GM23338 (cell line): ENCODE data around the gene ARL2BP. TPM values are rescaled to one million over a fixed set of nuclear protein-coding genes. Genes with fewer than 3 reads are reported as not detected.

ENCODE experiments used
- EZH2 ChIP-seq: fragments of 200-600 bp; sonication (generic); IDR thresholded peaks from one replicate; pipeline ENCODE4 v1.8.0; 2017; ENCODE audit warnings: antibody characterized with exemption, mild to moderate bottlenecking, low read depth; ENCODE audit not compliant: unreplicated experiment
- EZH2phosphoT487 ChIP-seq: fragments of 200-600 bp; sonication (generic); IDR thresholded peaks from one replicate; pipeline ENCODE4 v1.8.1; 2018; ENCODE audit warnings: antibody characterized with exemption; ENCODE audit not compliant: unreplicated experiment
- JUNB ChIP-seq: IDR thresholded peaks from one replicate; pipeline ENCODE4 v1.6.1; 2016; ENCODE audit warnings: antibody characterized with exemption; ENCODE audit not compliant: unreplicated experiment
- REST ChIP-seq: IDR thresholded peaks from one replicate; pipeline ENCODE4 v1.6.1; 2018; ENCODE audit warnings: antibody characterized with exemption; ENCODE audit not compliant: unreplicated experiment
- STAT1 ChIP-seq: IDR thresholded peaks from one replicate; pipeline ENCODE4 v1.6.1; 2016; ENCODE audit warnings: antibody characterized with exemption; ENCODE audit not compliant: unreplicated experiment
- ZNF114 ChIP-seq: fragments of 250-450 bp; sonication (Bioruptor Pico); IDR thresholded peaks from 2 replicates; pipeline ENCODE4 v1.5.0; 2020; ENCODE audit warnings: mild to moderate bottlenecking, moderate library complexity
- ZNF462 ChIP-seq: fragments of 250-450 bp; sonication (Bioruptor Pico); IDR thresholded peaks from 2 replicates; pipeline ENCODE4 v1.5.0; 2020; ENCODE audit warnings: mild to moderate bottlenecking, moderate library complexity
- polyA plus RNA-seq: library from polyadenylated mRNA; unstranded; fragments of >200 nt; fragmentation: Nextera tagmentation; extraction: Ambion mirVana; gene quantifications from 2 replicates; pipeline ENCODE4 v1.2.1, GENCODE V29; 2016
- total RNA-seq: library from RNA; depleted of rRNA; stranded (reverse); fragments of >200 nt; shearing (Covaris generic); gene quantifications from 2 replicates; pipeline ENCODE4 v1.2.3, GENCODE V29; 2014; rRNA removed

ARL2BP gene
- total and polyA plus RNA-seq, 2 experiments from 2014 or later = 10.3 to 13.4 TPM

- TF ChIP-seq ZNF462 (CRISPR knock-in tag) = no peak
- no peak for TF ChIP-seq REST
- TF ChIP-seq EZH2phosphoT487 = no peak
- TF ChIP-seq JUNB = no peak
- TF ChIP-seq ZNF114 (CRISPR knock-in tag) = no peak
- TF ChIP-seq STAT1 = no peak
- TF ChIP-seq EZH2 = no peak
Measured at GRCh38 chr16:57301126-57301817, 56.2 kb downstream of the ARL2BP start (continued).

Other genes with a start within 250 kb of the ARL2BP start
- 11.3 and 14.2 TPM in 2 replicates for gene CPNE2, start 152.7 kb upstream of the ARL2BP start, total RNA-seq
- 7.1 and 9.5 TPM in 2 replicates for gene CPNE2, start 152.7 kb upstream of the ARL2BP start, polyA plus RNA-seq
- 78.0 and 111 TPM in 2 replicates for gene PSME3IP1, start 59.2 kb upstream of the ARL2BP start, total RNA-seq
- 93.2 and 105 TPM in 2 replicates for gene PSME3IP1, start 59.2 kb upstream of the ARL2BP start, polyA plus RNA-seq
- 35.9 and 39.7 TPM in 2 replicates for gene RSPRY1, start 58.9 kb upstream of the ARL2BP start, total RNA-seq
- 20.4 and 25.8 TPM in 2 replicates for gene RSPRY1, start 58.9 kb upstream of the ARL2BP start, polyA plus RNA-seq
- 2.1 and 6.1 TPM in 2 replicates for gene PLLP, start 39.4 kb downstream of the ARL2BP start, total RNA-seq
- gene PLLP, start 39.4 kb downstream of the ARL2BP start, polyA plus RNA-seq = 1.3 and 1.9 TPM in 2 replicates
- not detected in 2 replicates for gene CCL22, start 113.5 kb downstream of the ARL2BP start, total RNA-seq
- 0.19 and 0.42 TPM in 2 replicates for gene CCL22, start 113.5 kb downstream of the ARL2BP start, polyA plus RNA-seq
- gene CX3CL1, start 127.2 kb downstream of the ARL2BP start, total RNA-seq = 0.16 and 2.8 TPM in 2 replicates
- 0.24 and 0.30 TPM in 2 replicates for gene CX3CL1, start 127.2 kb downstream of the ARL2BP start, polyA plus RNA-seq
- not detected in 2 replicates for gene CCL17, start 159.5 kb downstream of the ARL2BP start, total RNA-seq
- not detected in 2 replicates for gene CCL17, start 159.5 kb downstream of the ARL2BP start, polyA plus RNA-seq
- gene CIAPIN1, start 202.1 kb downstream of the ARL2BP start, total RNA-seq = 70.3 and 75.4 TPM in 2 replicates
- gene CIAPIN1, start 202.1 kb downstream of the ARL2BP start, polyA plus RNA-seq = 36.5 and 40.0 TPM in 2 replicates
- 24.7 and 36.3 TPM in 2 replicates for gene COQ9, start 202.2 kb downstream of the ARL2BP start, total RNA-seq
- gene COQ9, start 202.2 kb downstream of the ARL2BP start, polyA plus RNA-seq = 26.6 and 28.6 TPM in 2 replicates
- 107 and 123 TPM in 2 replicates for gene POLR2C, start 217.4 kb downstream of the ARL2BP start, total RNA-seq
- gene POLR2C, start 217.4 kb downstream of the ARL2BP start, polyA plus RNA-seq = 36.4 and 37.6 TPM in 2 replicates
- gene DOK4, start 241.2 kb downstream of the ARL2BP start, total RNA-seq = 26.6 and 29.1 TPM in 2 replicates
- 11.4 and 12.9 TPM in 2 replicates for gene DOK4, start 241.2 kb downstream of the ARL2BP start, polyA plus RNA-seq